Stimulated activated CD8-positive, alpha-beta memory T cell treated with anti-CD3 and anti-CD28 coated beads, Interleukin-15, amount 100 ng/mL, for 4 hours (primary cell): ENCODE data around the gene NT5C1A.
A peak's percentile ranks its signal among the peaks of the same experiment; 100 is the strongest.

Experiments
- DNase-seq, 2 donors: peaks; one replicate each; pipeline ENCODE4 v3.0.0-alpha.2; 2020; ENCODE audit warnings: low read depth in 2 of 2

The NT5C1A gene

GRCh38 chr1:39659538-39659937 is 12.4 kb downstream of the NT5C1A start:
- no peak for DNase-seq

GRCh38 chr1:39659110-39659509 is 12.8 kb downstream of the NT5C1A start:
- no peak for DNase-seq

GRCh38 chr1:39657923-39658485 is 13.9 kb downstream of the NT5C1A start:
- no peak for DNase-seq

- no peak for DNase-seq
Measured at GRCh38 chr1:39657402-39657801, 14.5 kb downstream of the NT5C1A start.

GRCh38 chr1:39656391-39656790 is 15.5 kb downstream of the NT5C1A start:
- DNase-seq: no peak

GRCh38 chr1:39655578-39656268 is 16.2 kb downstream of the NT5C1A start:
- no peak for DNase-seq

- DNase-seq: no peak
Measured at GRCh38 chr1:39654291-39654690, 17.6 kb downstream of the NT5C1A start.

GRCh38 chr1:39653546-39654031 is 18.3 kb downstream of the NT5C1A start:
- DNase-seq: peak; percentile 40 to 60

- DNase-seq: no peak
Measured at GRCh38 chr1:39652554-39652953, 19.4 kb downstream of the NT5C1A start.

- DNase-seq: no peak
Measured at GRCh38 chr1:39652105-39652504, 19.8 kb downstream of the NT5C1A start.

- no peak for DNase-seq
Measured at GRCh38 chr1:39650431-39650830, 21.5 kb downstream of the NT5C1A start.

GRCh38 chr1:39649636-39650185 is 22.2 kb downstream of the NT5C1A start:
- DNase-seq: no peak

GRCh38 chr1:39648496-39648895 is 23.4 kb downstream of the NT5C1A start:
- DNase-seq: no peak

GRCh38 chr1:39647247-39647646 is 24.7 kb downstream of the NT5C1A start:
- DNase-seq: no peak

- DNase-seq: no peak
Measured at GRCh38 chr1:39646232-39647081, 25.4 kb downstream of the NT5C1A start.

GRCh38 chr1:39645411-39646043 is 26.4 kb downstream of the NT5C1A start:
- DNase-seq: no peak

GRCh38 chr1:39643705-39644104 is 28.2 kb downstream of the NT5C1A start:
- no peak for DNase-seq

- no peak for DNase-seq
Measured at GRCh38 chr1:39642796-39643195, 29.1 kb downstream of the NT5C1A start.

- no peak for DNase-seq
Measured at GRCh38 chr1:39640861-39641260, 31.0 kb downstream of the NT5C1A start.

GRCh38 chr1:39639305-39640130 is 32.4 kb downstream of the NT5C1A start, which contains the start of gene HEYL:
Gene HEYL, minus strand, starts transcription at chr1:39639643. Its CDS starts 18 bp downstream, at chr1:39639625.
- DNase-seq: peak; percentile 50 to 56

GRCh38 chr1:39638965-39639304 is 33.0 kb downstream of the NT5C1A start:
- DNase-seq: no peak
